Inflammatory macrophage treated with lipopolysaccharide for 1 hour (primary cell): ENCODE data around the gene CMIP.
"Not testable (repeated sequence)": the region's sequence is repeated elsewhere in the genome, so short reads cannot be mapped to it uniquely, and the experiment has no call there.

ENCODE experiments used
- DNase-seq, 2 donors: peaks; one replicate each; pipeline ENCODE4 v3.0.0-alpha.2; 2020 to 2022

Gene CMIP

DNA sequence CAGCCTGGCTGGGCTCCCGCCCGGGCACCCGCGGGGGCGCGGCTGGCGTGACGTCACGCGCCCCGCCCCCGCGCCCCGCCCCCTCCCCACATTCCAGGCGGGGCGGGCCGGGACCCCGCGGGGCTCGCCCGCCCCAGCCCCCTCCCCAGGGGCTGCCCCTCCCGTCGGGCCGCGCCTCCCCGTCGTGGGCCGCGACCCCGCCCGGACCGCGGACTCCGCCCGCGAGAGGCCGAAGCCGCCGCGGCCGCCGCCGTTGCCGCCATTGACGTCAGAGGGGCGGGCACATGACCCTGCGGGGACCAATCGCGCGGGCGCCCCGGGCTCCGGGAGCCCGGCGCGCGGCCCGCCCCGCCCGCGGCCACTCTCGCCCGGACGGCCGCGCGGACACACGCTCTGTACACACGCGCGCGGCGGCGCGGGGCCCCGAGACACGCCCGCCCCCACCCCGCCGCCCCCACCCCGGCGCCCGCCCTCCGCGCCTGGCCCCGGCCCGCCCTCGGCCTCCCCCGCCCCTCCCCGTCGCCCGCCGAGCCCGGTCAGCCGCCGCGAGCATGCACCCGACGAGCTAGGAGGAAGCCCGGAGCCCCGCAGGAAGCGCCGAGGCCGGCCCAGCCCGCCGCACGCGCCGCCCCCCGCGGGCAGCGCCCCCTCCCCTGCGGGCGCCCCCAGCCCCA, at the start of gene CMIP:
TSS of gene CMIP (plus strand) at position 361 of the 674 bp plus-strand sequence.
- DNase-seq, result peak; percentile 65 to 81

DNA sequence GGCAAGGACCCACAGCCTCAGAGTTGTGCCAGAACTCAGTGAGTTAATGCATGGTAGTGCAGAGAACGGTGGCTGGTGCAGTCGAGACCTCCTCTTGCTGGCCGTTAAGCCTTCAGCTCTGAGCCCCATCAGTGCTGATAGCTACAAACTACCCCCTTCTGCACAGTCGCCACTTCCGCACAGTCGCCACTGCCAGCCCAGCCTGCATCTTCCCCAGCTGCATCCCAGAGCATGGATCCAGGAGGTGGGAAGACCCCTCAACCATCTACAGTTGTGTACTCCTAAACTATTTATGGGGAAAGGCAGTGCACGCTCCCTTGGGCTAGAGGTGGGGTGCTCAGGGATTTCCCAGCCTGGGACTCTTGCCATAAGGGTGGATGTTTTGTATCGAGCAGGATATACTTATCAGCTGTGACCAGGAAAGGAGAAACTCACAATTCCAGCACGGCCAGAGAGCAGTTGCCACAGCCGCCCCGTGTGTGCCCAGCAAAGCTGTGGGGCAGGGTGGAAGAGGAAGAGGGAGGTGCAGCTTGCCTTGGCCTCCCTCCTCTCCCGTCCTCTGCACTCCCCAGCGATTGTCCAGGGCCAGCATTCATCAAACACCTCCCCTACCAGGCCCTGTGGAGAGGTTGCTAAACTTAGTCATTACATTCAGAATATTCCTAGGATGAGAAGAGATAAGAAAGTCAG, 49.5 kb upstream of the CMIP start:
- no peak for DNase-seq

DNA sequence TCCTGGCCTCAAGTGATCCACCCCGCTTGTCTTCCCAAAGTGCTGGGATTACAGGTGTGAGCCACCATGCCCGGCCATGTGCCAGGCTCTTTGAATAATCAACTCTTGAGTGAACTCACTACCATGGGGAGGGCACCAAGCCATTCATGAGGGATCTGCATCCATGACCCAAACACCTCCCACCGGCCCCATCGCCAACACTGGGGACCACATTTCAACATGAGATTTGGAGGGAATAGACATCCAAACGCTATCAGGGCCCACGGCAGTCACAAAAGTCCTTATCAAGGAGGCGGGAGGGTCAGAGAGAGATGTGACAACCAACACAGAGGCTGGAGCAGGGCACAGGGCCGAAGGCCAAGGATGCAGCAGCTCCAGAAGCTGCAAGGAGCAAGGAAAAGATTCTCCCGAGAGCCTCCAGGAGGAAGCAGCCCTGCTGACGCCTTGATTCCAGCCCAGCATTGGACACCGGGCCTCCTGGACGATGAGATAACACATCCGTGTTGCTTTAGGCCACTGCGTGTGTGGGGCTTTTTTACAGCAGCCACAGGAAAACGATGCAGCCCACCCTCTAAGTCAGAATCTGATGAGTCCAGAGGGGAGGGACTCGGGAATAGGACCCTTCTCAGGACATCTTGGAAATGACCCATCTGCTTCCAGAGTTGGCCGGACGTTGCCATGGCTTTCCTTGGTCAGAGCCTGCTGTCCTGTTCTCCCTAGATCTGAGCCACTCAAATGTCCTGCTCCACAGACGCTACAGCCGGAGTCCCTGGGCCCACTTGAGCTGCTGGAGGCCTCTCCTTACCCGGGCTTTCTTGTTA, 47.3 kb upstream of the CMIP start:
- DNase-seq, result no peak

DNA sequence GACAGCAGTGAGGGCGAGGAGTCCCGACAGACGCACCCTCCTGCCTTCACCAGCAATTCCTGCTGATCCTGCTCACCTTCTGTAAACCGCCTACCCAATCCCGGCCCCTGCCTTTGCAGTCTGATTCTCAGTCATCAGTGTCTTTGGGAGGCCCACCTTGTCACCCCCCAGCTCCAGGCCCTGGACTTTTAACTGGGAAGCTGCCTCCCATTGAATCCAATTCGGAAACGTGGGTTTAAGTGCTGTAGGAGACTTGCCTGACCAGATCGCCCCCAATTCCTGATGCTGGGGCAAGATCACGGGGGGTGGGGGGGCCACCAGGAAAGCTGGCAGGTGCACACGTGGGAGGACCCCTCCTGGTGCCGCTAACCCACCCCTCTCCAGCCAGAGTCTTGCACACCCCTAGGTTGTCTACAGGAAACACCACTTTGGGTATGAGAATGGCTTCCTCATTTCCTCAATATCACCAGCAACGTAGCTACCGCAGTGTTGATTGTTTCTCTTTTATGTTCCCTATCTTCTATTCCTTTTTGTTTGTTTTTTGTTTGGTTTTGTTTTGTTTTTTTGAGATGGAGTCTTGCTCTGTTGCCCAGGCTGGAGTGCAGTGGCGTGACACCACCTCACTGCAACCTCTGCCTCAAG, 46.6 kb upstream of the CMIP start:
- no peak for DNase-seq

DNA sequence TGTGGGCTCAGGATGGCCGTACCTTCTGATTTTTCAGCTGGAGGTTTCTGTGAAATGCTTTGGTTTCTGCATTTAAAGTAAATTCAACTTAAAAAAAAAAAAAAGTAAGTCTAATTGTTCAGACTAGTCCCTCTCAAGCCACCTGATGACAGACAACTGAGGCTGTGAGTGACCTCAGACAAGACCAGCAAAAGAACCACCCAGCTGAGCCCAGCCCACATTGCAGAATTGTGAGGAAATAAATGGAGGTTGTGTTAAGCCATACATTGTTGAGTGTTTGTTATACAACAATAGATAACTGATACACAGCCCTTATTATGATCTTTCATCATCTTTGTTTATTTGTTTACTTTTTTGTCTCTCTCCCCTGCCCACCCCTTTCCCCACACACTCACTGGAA, 44.7 kb upstream of the CMIP start:
- no peak for DNase-seq

DNA sequence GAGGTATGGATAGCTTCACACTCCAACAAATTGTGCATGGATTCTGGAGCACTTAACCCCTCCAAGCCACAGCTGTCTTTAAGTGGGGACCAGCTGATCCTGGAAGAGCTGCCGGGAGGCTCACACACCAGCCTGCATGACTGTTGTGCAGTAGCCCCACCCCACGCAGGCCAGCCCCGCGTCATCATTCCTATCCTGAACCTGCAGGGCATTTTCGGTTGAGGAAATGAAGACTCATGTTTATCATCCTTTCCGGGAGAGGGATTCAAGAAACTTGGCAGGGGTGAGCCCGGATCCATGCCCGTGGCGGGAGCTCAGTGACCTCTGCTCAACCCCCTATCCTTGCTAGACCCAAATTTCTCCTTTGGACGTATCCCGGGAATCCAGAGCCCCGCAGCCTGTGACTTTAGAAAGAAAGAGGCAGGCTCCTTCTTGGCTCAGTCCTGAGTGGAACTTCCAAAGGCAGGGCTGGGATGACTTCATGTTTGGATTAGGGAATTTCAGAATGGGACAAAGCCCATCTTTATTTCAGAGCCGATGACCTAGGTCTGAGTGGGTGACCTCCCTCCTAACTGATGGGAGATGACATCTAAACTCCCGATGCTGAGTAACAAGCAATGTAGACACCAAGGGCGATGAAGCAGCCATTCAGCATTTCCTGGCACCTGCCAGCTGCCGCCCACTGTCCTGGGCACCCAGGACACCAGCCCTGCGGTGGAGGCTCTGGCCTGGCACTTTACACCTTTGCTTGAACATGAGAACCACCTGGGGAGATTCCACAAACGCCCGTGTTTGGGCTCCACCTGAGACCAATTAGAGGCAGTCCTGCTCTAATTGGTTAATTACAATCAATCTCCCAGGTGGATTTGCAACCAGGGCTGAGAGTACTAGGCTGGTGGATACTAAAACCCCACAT, 43.3 kb upstream of the CMIP start:
- no peak for DNase-seq

DNA sequence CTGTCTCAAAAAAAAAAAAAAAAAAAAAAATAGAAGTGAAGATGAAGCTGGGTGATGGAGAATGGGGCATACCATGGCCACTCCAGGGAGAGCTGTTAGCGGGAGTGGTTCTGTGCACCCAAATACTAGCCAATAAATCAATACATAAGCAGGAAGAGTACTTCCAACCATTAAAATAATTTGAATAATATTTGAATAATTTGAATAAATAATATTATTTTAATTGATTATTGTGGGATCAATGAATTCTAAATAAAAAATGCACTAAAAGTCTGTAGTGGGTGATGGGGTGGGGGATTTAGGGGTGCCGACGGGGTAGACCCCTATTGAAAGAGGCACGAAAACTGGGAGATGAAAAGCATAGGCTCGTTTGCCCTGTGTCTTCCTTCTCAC, 41.4 kb upstream of the CMIP start:
- DNase-seq, result no peak

DNA sequence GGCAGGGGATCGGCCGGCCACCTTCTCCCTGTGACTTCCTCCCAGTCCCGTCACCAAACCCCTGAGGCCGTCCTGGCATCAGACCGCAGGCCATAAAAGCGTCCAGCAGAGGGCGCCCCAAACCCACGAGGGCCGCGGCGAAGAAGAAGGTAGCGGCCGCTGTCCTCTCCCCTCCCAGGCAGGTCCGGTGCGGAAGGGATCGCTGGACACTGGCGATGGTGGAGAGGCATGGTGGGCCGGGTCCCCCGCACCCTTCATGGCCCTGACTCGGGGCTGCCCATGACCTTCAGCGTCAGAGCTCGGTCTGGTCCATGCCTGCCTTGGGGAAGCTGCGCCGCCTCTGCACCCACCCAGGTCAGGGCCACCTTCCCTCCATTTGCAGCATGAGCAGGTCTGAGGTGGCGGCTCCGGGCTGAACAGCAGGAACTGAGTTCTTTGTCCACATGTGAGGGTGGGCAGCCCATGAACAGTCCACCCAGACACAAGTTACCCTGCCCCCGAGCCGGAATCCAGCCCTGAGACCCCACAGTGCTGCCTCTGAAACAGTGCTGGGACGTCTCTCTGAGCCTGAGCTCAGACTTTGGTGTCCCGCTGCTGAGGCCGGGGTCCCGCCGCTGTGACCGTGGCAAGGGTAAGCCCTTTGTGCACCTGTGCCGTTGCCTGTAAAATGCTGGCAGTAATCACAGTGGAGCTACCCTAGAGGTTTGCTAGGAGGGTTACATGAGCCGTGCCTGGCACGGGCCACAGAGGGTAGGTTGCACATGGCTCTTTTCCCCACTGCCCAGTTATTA, 40.8 kb upstream of the CMIP start:
- DNase-seq, result peak; percentile 67 to 96

DNA sequence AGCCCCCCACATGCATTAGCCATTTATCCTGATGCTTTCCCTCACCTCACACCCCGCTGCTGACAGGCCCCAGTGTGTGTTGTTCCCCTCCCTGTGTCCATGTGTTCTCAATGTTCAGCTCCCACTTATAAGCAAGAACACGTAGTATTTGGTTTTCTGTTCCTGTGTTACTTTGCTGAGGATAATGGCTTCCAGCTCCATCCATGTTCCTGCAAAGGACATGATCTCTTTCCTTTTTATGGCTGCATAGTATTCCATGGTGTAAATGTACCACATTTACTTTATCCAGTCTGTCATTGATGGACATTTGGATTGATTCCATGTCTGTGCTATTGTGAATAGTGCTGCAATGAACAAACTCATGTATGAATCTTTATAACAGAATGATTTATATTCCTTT, 39.6 kb upstream of the CMIP start:
- not testable (repeated sequence) for DNase-seq

DNA sequence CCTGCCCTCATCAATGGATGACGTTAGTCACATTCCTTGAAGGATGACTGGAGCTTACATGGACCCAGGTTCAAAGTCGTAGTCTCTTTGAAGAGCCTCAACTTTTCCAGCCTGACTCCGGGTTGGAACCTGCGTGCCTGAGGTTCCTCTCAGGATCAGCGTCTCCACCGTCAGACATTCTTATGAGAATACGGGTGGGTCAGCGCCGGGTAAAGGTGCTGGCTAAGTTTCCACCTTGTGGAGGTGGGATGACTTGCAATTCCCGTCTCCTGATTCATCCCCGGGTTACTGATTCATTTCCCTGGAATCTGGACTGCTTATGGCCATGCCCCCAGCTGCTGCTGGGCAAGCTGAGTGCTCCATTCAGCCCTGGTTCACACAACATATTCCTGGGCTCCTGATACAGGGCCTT, 38.9 kb upstream of the CMIP start:
- no peak for DNase-seq

DNA sequence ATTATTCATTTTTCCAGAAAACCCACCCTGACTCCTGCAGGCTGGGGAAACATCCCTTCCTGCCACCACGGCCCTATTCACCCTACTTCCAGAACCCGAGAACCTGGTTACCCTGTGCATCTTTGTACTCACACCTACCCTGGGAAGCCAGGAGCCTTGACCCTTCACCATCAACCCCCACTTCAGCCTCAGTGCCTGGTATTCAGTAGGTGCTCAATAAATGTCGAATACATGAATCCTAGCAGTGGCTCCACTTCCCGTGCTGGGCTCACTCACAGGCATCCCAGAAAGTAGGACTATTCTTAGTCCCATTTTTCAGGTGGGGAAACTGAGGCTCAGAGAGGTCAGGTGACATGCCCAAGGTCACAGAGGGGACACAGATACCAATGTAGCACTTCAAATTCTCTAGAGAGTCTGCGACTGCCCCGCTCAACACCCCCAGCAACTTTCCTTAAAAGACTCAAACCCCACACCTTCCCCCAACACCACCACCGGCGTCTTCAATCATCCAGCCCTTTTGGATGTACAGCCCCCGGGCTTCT, 36.1 kb upstream of the CMIP start:
- no peak for DNase-seq

DNA sequence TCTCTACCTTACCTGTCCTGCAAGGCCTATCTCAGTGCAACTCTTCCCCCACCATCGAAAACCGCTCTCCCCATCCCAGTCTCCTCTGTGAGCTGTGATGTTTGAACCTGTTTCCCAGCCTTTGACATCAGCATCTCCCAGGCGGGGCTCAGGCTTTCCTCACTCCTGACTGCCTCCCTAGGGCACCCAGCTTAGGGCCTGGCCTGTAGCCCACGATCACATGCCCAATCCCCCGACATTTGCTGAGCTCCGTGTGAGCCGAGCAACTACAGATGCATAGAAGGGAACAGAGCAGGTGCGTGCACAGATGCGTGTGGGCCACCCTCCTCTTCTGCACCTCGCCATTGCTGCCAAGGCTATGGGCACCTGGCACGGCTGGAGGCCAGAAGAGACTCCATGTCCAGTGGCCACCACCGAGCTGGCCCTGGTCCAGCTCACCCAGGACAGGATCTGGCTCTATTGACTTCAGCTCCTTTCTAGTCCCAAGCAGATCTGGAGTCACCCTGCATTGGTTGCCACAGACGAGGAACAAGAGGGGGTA, 35.5 kb upstream of the CMIP start:
- no peak for DNase-seq

DNA sequence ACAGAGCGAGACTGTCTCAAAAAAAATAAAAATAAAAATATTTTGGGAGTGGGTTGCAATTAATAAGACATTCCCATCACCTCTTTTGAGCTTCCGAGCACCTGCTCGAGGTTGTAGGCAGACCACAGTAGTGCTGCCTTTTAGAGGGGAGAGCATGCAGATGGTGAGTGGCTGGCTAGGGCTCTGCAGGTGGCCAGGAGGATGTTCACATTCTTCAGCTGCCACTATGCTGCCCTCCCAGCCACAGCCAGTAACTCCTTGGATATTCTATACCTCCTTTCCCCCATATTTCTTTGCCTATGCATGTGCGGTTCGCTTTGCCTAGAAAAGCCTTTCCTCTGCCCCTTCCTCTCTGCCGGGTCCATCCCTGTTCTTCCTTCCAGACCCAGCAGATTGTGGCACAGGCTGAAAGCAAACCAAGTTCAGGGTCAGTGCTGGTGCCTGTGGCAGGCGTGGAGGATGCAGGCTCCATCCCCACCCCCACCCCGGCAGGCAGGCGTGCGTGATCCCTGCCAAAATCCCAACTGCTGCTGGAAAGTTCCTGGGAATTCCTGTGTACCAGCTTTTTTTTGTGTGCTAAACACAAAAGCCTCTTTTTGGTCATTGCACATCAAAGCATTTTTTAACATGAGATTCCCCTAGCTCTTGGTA, 33.8 kb upstream of the CMIP start:
- DNase-seq, result no peak

DNA sequence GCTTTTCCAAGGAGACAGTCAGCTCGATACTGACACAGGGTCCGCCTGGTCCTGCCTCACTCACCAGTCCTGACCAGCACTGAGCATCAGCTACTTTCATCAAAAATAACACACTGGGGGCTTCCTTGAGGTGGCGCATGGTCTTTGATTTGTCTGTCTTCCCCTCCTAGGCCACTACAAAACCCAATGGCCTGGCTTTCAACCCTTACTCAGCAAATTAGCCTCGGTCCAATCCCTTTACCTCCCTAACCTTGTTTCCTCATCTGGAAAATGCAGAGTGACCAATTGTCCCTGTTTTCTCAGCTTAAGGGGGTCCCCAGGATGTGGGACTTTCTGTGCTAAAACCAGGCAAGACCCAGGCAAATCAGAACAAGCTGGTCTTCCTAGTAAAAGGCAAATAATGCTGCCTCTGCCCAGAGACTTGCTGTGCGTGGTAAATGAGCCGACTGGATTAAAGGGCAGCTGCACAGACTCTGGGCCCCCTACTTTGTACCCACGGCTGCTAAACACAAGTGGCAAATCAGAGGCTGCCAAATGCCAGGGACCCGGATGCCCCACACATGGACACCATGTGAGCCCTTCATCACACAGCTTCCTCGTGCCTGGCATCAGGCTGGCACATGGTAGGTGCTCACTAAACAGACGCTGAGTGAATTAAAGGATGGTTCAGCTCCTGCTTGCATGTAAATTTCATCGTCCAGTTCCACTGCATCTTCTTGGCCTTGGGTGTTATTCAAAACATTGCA, 31.2 kb upstream of the CMIP start:
- no peak for DNase-seq

DNA sequence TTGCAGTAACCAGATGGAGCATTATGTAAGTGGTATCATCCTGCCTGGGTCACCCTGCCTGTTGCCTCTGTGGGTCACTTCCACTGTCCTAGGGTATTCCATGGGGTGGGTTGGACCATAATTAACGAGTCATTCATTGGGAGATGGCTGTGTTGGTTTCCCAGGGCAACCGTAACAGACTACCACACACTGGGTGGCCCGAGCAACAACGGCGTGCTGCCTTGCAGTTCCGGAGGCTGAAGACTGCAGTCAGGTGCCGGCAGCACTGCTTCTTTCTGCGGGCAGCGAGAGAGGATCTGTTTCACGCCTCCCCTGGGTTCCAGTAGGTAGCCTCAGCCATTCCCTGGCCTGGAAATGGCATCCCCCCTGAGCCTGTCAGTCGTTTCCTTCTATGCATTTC, 28.9 kb upstream of the CMIP start:
- no peak for DNase-seq

DNA sequence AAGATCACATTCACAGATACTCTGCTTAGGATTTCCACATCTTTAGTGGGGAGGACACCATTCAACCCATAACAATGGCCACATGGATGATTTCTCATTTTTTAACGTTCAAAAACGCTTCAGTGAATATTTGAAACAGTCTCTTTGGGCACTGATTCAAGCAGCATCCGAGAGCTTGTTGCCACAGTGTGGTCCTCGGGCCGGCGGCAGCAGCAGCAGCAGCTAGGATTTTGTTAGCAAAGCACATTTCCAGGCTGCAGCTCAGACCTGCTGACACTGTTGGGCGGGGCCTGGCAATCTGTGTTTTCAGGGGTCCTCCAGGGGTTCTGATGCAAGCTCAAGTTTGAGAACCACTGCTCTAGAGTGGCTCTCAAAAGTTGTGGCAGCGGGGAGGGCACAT, 27.9 kb upstream of the CMIP start:
- DNase-seq, result no peak

DNA sequence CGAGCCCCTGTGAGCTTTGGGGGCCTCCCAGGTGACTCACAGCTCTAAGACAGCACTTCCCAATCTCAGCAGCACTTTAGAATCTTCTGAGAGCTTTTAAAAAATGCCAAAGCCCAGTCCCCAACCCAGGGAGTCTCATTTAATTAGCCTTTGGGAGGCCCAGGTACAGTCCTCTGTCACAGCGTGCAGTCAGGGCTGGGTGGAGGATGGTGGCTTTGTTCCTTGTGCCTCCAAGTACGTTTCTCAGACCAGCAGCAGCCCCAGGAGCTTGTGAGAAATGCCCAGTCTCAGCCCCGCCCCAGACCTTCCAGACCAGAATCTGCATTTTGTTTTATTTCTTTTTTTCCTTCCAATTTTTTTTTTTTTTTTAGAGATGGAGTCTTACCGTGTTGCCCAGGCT, 27.4 kb upstream of the CMIP start:
- no peak for DNase-seq

DNA sequence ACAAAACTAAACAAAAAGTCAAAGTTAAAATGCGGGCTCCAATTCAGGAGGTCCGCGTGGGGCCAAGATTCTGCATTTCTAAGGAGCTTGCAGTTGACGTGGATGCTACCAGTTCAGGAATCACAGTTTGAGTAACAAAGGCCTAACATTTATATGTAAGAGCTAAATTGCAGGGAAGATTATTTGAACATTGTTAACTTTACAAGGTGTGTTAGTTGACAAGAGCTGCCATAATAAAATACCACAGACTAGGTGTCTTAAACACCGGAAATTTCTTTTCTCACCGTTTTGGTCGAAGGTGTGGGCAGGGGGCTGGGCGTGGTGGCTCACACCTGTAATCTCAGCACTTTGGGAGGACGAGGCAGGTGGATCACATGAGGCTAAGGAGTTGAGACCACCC, 24.8 kb upstream of the CMIP start:
- no peak for DNase-seq

DNA sequence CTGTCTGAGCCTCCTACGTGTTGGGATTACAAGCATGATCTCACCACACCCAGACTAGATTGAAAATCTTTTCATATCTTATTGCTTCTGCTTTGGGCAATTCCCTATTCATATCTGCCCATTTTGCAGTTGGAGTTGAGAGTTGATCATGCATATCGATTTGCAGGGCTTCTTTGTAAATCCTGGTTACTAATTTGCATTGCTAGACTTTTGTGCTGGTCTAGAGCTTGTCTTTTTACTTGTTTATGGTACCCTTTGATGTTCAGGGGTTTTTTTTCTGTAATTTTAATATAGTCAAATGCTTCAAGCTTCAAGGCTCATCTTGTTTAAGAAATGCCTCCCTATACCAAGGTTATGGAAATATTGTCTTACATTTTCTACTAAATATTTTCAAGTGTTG, 23.5 kb upstream of the CMIP start:
- no peak for DNase-seq

DNA sequence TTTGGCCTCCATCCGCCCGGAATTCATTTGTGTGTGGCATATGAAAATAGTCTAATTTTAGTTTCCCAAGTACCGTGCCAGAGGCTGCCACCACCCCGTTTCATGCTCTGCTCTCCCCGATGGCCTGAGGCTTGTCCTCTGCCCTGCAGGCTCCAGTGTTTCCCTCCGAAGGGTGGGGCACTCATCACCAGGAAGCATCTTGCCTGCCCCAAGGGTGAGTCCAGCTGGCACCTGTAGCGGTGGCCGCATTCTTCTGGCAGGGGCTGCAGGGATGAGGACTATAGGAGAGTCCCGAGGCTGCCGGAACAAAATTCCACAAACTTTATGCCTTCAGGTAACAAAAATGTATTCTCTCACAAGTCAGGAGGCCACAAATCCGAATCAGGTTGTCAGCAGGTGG, 23.1 kb upstream of the CMIP start:
- no peak for DNase-seq
